ENCODE measurements around the gene SMPD3.

DNA sequence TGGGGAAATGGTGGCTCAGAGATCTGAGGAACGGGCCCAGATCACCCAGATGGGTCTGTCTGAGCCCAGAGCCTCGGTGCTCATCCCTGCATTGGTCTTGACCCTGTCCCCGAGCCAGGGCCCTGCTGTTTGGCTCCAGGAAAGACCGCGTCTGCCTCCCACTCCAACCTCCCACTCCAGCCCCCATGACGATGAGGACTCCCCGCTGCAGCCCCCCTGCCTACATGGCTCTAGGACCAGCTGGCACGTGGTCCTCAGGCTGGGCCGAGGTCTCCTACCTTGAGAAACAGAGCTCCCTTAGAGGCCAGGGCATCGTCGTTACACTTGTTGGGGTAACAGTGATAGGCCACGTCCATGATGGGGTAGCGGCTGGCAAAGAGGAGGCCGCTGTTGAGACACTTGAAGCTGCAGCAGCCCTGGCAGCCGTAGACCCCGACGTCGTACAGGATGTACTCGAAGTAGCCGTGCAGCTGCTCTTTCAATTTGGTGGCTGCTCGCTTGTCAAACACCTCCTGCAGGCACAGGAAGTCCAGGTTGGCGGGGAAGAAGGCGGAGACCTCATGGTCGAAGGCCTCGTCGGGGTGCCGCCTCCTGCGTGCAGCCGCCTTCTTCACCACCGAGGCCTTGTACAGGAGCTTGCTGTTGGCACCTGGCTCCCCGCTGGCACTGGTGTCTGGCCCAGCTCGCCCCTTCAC, 77.6 kb downstream of the SMPD3 start:
- TF ChIP-seq, protein P1, sequence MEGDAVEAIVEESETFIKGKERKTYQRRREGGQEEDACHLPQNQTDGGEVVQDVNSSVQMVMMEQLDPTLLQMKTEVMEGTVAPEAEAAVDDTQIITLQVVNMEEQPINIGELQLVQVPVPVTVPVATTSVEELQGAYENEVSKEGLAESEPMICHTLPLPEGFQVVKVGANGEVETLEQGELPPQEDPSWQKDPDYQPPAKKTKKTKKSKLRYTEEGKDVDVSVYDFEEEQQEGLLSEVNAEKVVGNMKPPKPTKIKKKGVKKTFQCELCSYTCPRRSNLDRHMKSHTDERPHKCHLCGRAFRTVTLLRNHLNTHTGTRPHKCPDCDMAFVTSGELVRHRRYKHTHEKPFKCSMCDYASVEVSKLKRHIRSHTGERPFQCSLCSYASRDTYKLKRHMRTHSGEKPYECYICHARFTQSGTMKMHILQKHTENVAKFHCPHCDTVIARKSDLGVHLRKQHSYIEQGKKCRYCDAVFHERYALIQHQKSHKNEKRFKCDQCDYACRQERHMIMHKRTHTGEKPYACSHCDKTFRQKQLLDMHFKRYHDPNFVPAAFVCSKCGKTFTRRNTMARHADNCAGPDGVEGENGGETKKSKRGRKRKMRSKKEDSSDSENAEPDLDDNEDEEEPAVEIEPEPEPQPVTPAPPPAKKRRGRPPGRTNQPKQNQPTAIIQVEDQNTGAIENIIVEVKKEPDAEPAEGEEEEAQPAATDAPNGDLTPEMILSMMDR (IDR thresholded peaks at IDR 0.05; ENCODE audit: poor library complexity): no peak
- no peak for TF ChIP-seq EZH2 (IDR thresholded peaks at IDR 0.05; ENCODE audit: borderline replicate concordance)
